K562 (cell line): ENCODE data around the gene IKZF4. TPM values are rescaled to one million over a fixed set of nuclear protein-coding genes. Genes with fewer than 3 reads are reported as not detected.

Experiments
- COPS2 ChIP-seq: fragments of 450-650 bp; conservative IDR thresholded peaks from 2 replicates; pipeline ENCODE4 v1.6.1; 2016; ENCODE audit warnings: mild to moderate bottlenecking, moderate library complexity
- CREM ChIP-seq: IDR thresholded peaks from 2 replicates; pipeline ENCODE4 v1.6.1; 2014; ENCODE audit warnings: antibody characterized with exemption, low read depth
- CTCF ChIP-seq, 3 experiments: IDR thresholded peaks in 2 of 3; conservative IDR thresholded peaks in 1 of 3; 2 replicates each; pipeline ENCODE4 v1.5.1; 2011 to 2012; ENCODE audit warnings: low read length in 3 of 3, mild to moderate bottlenecking in 3 of 3, control low read depth in 2 of 3, improper control_type of control experiment in 1 of 3, inconsistent platforms in 1 of 3, low read depth in 1 of 3, mixed read lengths in 1 of 3, moderate library complexity in 1 of 3; ENCODE audit not compliant: insufficient read depth in 2 of 3
- DMBX1 ChIP-seq: fragments of 250-450 bp; sonication (Bioruptor Pico); IDR thresholded peaks from 2 replicates; pipeline ENCODE4 v1.8.0; 2022; ENCODE audit warnings: inconsistent platforms, mild to moderate bottlenecking, moderate library complexity, borderline replicate concordance
- ELF1 ChIP-seq: fragments of 200-800 bp; sonication (Bioruptor generic); IDR thresholded peaks from 2 replicates; pipeline ENCODE4 v1.6.1; 2016; ENCODE audit warnings: missing genetic modification characterization, missing compliant biosample characterization
- ELF4 ChIP-seq: fragments of 450-650 bp; formaldehyde crosslinking; IDR thresholded peaks from 2 replicates; pipeline ENCODE4 v1.4.0; 2022; ENCODE audit warnings: missing genetic modification characterization
- MLLT1 ChIP-seq, 2 experiments: fragments of 450-650 bp; IDR thresholded peaks; 2 replicates each; pipeline ENCODE4 v1.6.1; 2016
- MYC ChIP-seq, 2 experiments: fragments of 250-450 bp in 1 of 2; sonication (Bioruptor Pico) in 1 of 2; IDR thresholded peaks; 2 replicates each; pipeline versions ENCODE4 v1.5.1 to v1.6.1; 2012 to 2021; ENCODE audit warnings: low read depth in 2 of 2, borderline replicate concordance in 1 of 2, improper control_type of control experiment in 1 of 2, low read length in 1 of 2, mild to moderate bottlenecking in 1 of 2, moderate library complexity in 1 of 2
- PBX2 ChIP-seq, 2 experiments: IDR thresholded peaks in 1 of 2; conservative IDR thresholded peaks in 1 of 2; 2 replicates each; pipeline ENCODE4 v1.6.1; 2016; ENCODE audit warnings: low read depth in 2 of 2, mild to moderate bottlenecking in 1 of 2, missing compliant biosample characterization in 1 of 2, missing genetic modification characterization in 1 of 2, moderate library complexity in 1 of 2
- RB1 ChIP-seq: fragments of 450-650 bp; IDR thresholded peaks from 2 replicates; pipeline ENCODE4 v1.6.1; 2017; ENCODE audit warnings: low read depth, mild to moderate bottlenecking
- TSHZ1 ChIP-seq: fragments of 250-450 bp; sonication (Bioruptor Pico); IDR thresholded peaks from 2 replicates; pipeline ENCODE4 v1.4.0; 2020; ENCODE audit warnings: mild to moderate bottlenecking, moderate library complexity
- XRCC3 ChIP-seq: fragments of 450-650 bp; IDR thresholded peaks from 2 replicates; pipeline ENCODE4 v1.6.1; 2017; ENCODE audit warnings: mild to moderate bottlenecking, moderate library complexity
- ZNF3 ChIP-seq: fragments of 250-450 bp; sonication (Bioruptor Pico); IDR thresholded peaks from 2 replicates; pipeline ENCODE4 v1.5.0; 2021; ENCODE audit warnings: mild to moderate bottlenecking, moderate library complexity
- ZNF316 ChIP-seq: fragments of 450-650 bp; IDR thresholded peaks from 2 replicates; pipeline ENCODE4 v1.6.1; 2016
- ZNF551 ChIP-seq: fragments of 250-450 bp; sonication (Bioruptor Pico); IDR thresholded peaks from 2 replicates; pipeline ENCODE4 v1.5.0; 2021; ENCODE audit warnings: mild to moderate bottlenecking, moderate library complexity
- ZNF589 ChIP-seq: fragments of 200-800 bp; sonication (Bioruptor generic); IDR thresholded peaks from 2 replicates; pipeline ENCODE4 v1.6.1; 2016; ENCODE audit warnings: low read depth, missing genetic modification characterization, missing compliant biosample characterization
- ZNF717 ChIP-seq: fragments of 250-450 bp; sonication (Bioruptor Pico); IDR thresholded peaks from 2 replicates; pipeline ENCODE4 v1.5.0; 2021
- polyA plus RNA-seq, 8 experiments: library from polyadenylated mRNA; depleted of rRNA in 4 of 8; stranded (reverse) in 5 of 8; unstranded in 3 of 8; fragments of >200 nt; fragmentation: Nextera tagmentation in 2 of 8; fragmentation: Illumina TruSeq in 1 of 8; extraction: Ambion mirVana in 2 of 8; extraction: Trizol in 1 of 8; gene quantifications; 2 replicates each; pipeline versions ENCODE4 v1.2.1 to v1.2.3, GENCODE V29; 2011 to 2014; ENCODE audit warnings: inconsistent platforms in 1 of 8, missing spikeins in 1 of 8
- total RNA-seq, 7 experiments: library from RNA; depleted of rRNA in 6 of 7; stranded (reverse); fragments of >200 nt in 6 of 7; fragmentation: Illumina TruSeq in 2 of 7; extraction: Trizol in 2 of 7; gene quantifications; 2 replicates each; pipeline versions ENCODE4 v1.2.1 to v1.2.3, GENCODE V29; 2011 to 2021; ENCODE audit warnings: low replicate concordance in 1 of 7

The IKZF4 gene
- total and polyA plus RNA-seq, 9 of the 15 experiments (the other 6 are each of a cell fraction or from before 2014, with no cell fraction given): 1.9 to 16.3 (median 3.6) TPM

GRCh38 chr12:55996715-55997534 is 23.9 kb upstream of the IKZF4 start, which contains the start of gene SUOX (continued):
- peak; percentile 67; the same call in 1 of the 2 replicates for TF ChIP-seq PBX2 (CRISPR knock-in tag; IDR thresholded peaks at IDR 0.05; ENCODE audit: low read depth)
- peak; percentile 95 for TF ChIP-seq PBX2 (tag; conservative IDR thresholded peaks at IDR 0.05; ENCODE audit: low read depth)
- no peak for TF ChIP-seq ELF1 (tag)
- no peak for TF ChIP-seq ZNF3 (CRISPR knock-in tag)
- peak; percentile 10; the same call in 1 of the 2 replicates for TF ChIP-seq ELF4
- no peak for TF ChIP-seq ZNF551 (CRISPR knock-in tag)
- no peak for TF ChIP-seq DMBX1
- no peak for TF ChIP-seq COPS2
- TF ChIP-seq TSHZ1 (CRISPR knock-in tag): no peak
- 0 out of 4 replicates have a peak, but pooled peaks of 1 of the 2 experiments have one; percentile 19 for TF ChIP-seq MLLT1 (IDR thresholded peaks at IDR 0.05)
- no peak for TF ChIP-seq ZNF316
- no peak for TF ChIP-seq RB1
- no peak; the same call in 1 of the 2 replicates for TF ChIP-seq MYC (IDR thresholded peaks at IDR 0.05; ENCODE audit: low read depth, low read length)
- TF ChIP-seq MYC (CRISPR knock-in tag; IDR thresholded peaks at IDR 0.05; ENCODE audit: borderline replicate concordance, low read depth): no peak
- TF ChIP-seq CREM: no peak
- no peak; the same call in 1 of the 2 replicates for TF ChIP-seq ZNF717
- TF ChIP-seq XRCC3: no peak
- no peak for TF ChIP-seq ZNF589 (CRISPR knock-in tag)
- TF ChIP-seq CTCF (IDR thresholded peaks at IDR 0.05 in 2 of 3, conservative IDR thresholded peaks at IDR 0.05 in 1 of 3; ENCODE audit: insufficient read depth in 2 of 3, low read depth in 1 of 3, low read length in 3 of 3): no peak
